G401 (cell line): ENCODE results near the gene MIDN. TPM values are rescaled to one million over a fixed set of nuclear protein-coding genes. Genes with fewer than 3 reads are reported as not detected.

Experiments
- DNase-seq: peaks from one replicate; pipeline ENCODE4 v3.0.0-alpha.2; 2015; ENCODE audit warnings: low spot score
- in situ Hi-C: cut with HindIII; loops from 2 replicates; pipeline ENCODE4 v1.10.0; 2016; ENCODE audit warnings: low sequenced_read_pairs, mixed read lengths
- total RNA-seq: library from RNA; depleted of rRNA; stranded (reverse); fragments of >200 nt; shearing (Covaris generic); gene quantifications from 2 replicates; pipeline ENCODE4 v1.2.3, GENCODE V29; 2014

MIDN gene
- total RNA-seq, 1 experiment from 2014 or later = 14.0 TPM

DNA sequence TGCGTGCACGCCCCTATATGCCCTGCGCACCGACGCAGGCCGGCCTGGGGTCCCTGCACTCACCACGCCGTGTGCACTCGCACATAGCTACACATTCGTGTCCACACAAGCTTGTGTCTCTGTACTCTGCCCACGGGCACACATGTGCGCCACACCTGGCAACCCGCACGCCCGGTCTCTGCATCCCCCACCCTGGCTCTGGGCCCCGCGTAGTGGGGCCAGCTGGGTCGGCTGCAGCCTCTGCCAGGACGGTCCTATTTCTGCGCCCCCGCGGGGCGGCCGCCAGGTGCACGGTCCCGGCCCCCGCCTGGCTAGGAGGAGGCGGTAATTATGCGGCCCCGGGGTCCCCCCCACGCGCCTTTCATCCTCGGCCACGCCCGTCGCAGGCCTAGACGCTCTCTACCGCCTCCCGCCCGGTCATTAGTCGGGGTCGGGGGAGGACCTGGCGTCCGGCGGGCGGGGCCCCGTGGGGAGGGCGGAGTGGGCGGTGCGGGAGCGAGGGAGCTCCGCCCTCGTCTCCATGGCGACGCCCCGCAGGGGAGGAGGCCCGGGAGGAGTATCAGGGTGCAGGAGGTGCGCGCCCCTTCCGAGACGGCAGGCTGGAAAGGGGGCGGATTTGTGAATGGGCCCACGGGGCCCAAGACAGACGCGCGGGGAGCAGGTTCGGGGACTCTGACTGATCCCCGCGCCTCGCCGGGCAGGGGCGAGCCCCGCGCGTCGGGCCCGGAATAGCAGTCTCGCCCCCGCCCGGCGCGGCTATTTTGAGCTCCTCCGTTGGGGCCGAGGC lies 17.9 kb downstream of the MIDN start:
- in situ Hi-C loops = no loop called here
- DNase-seq = peak; percentile 91

GRCh38 chr19:1266916-1267476 lies 18.6 kb downstream of the MIDN start:
- DNase-seq = peak; percentile 68
- in situ Hi-C loops = no loop called here

- DNase-seq = no peak
- in situ Hi-C loops = no loop called here
These were observed 19.3 kb downstream of the MIDN start for GRCh38 chr19:1267477-1268225.

DNA sequence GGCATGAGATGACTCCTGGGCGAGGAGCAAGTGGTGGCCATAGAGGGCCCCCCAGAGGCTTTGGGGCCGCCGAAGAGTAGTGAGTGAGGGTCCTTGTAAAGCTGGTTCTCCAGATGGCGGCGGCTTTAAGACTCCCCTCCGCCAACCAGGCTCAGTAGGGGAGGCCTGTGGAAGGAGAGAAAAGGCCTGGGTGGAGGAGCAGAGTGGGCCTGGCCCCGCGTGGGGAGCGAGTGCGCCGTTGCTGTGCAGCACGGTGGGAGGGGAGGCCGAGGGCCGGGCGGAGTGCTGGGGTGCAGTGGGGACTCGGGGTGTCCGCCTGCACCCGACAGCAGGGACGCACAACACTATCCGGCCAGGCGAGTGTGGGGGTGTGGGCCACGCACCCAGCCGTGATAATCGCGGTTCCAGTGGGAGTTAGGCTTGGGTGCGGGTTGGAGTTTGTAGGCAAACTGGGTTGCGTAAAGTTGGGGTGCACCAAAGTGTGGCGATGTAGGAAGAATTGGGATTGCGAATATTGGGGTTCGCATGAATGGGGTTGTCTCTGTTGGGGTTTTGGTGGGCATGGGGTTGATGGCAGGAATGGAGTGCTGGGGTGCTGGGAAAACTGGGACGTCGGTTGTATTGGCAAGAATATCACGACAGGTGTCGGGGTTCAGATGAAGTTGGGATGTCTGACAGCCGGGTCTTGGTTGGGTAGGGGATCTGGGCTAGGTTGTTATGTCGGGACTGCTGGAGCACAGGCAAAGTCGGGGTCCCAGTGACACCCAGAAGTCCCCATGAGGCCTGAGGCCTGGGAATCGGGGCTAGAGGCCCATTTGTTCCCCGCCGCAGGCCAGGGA lies 20.1 kb downstream of the MIDN start:
- in situ Hi-C loops = no loop called here
- DNase-seq = no peak

DNA sequence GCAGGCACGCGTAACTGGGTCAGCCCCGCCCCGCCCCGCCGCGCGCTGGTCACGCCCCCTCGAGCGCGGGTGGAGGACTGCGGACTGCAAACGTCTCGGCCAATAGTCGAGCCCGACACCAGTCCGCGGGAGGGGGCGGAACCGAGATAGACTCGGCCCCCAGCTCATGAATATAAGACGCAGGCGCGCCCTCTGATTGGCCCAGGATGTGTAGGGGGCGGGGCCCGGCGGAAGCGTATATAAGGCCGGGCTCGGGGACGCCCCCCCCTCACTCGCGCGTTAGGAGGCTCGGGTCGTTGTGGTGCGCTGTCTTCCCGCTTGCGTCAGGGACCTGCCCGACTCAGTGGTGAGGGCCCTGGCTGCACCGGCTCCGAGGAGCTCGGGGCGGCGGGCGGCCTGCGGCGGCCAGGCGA lies 20.7 kb downstream of the MIDN start, which contains the start of gene CIRBP:
Gene CIRBP (plus strand): TSS at position 268 of the 413 bp plus-strand sequence. CDS start 1,602 bp downstream, outside the sequence.
- peak; percentile 100 for DNase-seq
- in situ Hi-C loops = no loop called here

DNA sequence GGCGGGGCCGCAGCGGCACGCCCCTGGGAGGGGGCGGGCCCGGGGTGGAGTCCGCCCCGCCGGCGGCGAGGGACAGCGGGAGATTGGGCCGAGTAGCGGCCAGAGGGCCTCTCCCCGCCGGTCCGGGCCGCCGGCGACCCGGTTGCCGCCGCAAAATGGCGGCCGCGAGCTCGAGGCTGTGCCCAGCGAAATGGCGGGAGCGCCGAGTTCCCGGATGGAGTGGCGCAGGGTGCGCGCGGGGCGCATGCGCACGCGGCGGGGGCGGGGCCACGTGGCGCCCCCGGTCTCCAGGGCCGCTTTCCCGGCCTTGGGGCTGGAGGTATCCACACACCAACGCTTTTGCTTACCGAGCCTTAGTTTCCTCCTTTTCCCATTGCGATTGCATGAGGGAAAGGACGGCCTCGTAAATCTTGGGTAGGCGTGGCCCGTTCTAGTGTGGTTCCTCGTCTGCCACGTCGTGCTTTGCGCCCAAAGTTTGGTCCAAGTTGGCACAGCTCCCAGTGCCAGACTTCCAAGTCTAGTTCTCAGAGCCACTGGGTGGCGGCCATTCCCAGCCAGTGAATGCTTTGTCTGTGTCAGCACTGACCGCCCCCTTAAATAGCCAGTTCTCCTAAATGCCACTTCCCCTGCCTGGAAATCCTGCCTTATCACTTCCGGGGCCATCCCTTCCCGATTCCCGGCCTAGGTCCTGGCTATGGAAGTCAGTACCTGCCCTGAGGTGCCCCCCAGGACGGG lies 21.3 kb downstream of the MIDN start:
- DNase-seq = peak; percentile 72
- in situ Hi-C loops = no loop called here

- no peak for DNase-seq
- in situ Hi-C loops = no loop called here
These were observed 21.9 kb downstream of the MIDN start for GRCh38 chr19:1270213-1270853.

GRCh38 chr19:1270854-1271527 lies 22.6 kb downstream of the MIDN start:
- in situ Hi-C loops = no loop called here
- no peak for DNase-seq

DNA sequence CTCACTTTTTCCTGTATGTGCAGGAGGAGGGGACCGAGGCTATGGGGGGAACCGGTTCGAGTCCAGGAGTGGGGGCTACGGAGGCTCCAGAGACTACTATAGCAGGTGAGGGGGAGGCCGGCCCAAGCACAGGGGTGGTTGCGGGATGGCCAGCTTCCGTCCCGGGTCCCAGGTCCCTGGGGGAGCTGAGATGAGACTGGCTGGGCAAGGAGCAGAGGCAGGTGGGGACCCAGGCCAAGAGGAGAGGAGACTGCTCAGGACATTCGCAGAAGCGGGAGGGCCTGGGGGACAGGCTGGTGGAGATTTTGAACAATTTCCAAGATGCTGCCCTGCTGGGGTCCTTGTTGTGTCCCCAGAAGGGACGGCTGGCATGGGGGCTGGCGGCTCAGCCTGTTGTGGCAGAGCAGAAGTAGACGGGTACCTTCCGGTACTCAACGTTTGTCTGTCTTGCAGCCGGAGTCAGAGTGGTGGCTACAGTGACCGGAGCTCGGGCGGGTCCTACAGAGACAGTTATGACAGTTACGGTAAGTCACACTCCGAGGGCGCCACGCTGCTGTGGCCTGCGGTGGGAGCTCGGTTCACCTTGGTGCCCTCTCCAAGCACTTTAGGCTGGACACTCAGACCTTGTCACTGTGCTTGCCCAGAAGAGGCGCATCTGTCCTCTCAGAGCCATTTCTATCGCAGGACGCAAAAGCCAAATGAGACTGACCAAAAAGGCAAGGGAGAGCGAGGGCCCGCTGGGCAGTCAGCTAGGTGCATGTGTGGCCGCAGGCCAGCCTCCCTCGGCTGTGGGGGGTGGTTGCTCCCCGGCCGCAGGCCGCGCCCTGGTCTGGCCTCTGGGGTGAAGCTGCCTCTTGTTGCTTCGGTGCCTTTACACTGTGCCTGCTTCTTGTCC lies 23.4 kb downstream of the MIDN start:
- in situ Hi-C loops = no loop called here

DNA sequence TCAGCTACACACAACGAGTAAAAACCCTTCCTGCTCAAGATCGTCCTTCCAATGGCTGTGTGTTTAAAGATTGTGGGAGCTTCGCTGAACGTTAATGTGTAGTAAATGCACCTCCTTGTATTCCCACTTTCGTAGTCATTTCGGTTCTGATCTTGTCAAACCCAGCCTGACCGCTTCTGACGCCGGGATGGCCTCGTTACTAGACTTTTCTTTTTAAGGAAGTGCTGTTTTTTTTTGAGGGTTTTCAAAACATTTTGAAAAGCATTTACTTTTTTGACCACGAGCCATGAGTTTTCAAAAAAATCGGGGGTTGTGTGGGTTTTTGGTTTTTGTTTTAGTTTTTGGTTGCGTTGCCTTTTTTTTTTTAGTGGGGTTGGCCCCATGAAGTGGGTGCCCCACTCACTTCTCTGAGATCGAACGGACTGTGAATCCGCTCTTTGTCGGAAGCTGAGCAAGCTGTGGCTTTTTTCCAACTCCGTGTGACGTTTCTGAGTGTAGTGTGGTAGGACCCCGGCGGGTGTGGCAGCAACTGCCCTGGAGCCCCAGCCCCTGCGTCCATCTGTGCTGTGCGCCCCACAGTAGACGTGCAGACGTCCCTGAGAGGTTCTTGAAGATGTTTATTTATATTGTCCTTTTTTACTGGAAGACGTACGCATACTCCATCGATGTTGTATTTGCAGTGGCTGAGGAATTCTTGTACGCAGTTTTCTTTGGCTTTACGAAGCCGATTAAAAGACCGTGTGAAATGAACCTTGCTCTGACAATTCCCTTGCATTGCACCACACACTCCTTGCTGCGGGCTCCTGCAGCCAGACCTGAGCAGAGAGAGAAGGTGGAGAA lies 24.3 kb downstream of the MIDN start:
- in situ Hi-C loops = no loop called here
- no peak for DNase-seq

More for the DNA sequence above, 23.4 kb downstream of the MIDN start:
- no peak for DNase-seq

GRCh38 chr19:1273263-1274041 lies 25.1 kb downstream of the MIDN start:
- in situ Hi-C loops = no loop called here
- no peak for DNase-seq

GRCh38 chr19:1274081-1274851 lies 25.9 kb downstream of the MIDN start:
- in situ Hi-C loops = no loop called here
- no peak for DNase-seq

- in situ Hi-C loops = no loop called here
- no peak for DNase-seq
These were observed 26.5 kb downstream of the MIDN start for GRCh38 chr19:1274852-1275259.

GRCh38 chr19:1275260-1275975 lies 27.0 kb downstream of the MIDN start, which contains the start of gene FAM174C:
TSS of gene FAM174C (plus strand) at chr19:1275530. CDS start at chr19:1275550, 20 bp downstream.
- DNase-seq = peak; percentile 95
- in situ Hi-C loops = no loop called here
